BJ (cell line): ENCODE data around the gene UGT2B15. TPM values are rescaled to one million over a fixed set of nuclear protein-coding genes. Genes with fewer than 3 reads are reported as not detected.
"Not testable (repeated sequence)": the region's sequence is repeated elsewhere in the genome, so short reads cannot be mapped to it uniquely, and the experiment has no call there.

Experiments
- CTCF ChIA-PET: fragments of 350-600 bp; formaldehyde crosslinking; extraction: SDS; loops from one replicate; lab custom pipeline; 2021; ENCODE audit warnings: antibody characterized with exemption, inconsistent platforms; lab: Yijun Ruan, JAX
- POLR2A ChIA-PET: fragments of 300-600 bp; sonication (Branson Sonifier 250); formaldehyde crosslinking; extraction: SDS; loops from one replicate; lab custom pipeline; 2021; ENCODE audit warnings: antibody characterized with exemption; lab: Charles Lee
- DNase-seq: peaks from one replicate; pipeline ENCODE4 v3.0.0-alpha.2; 2011; ENCODE audit warnings: low read depth
- H3K27me3 ChIP-seq: 2 replicates; pipeline ENCODE4 v1.6.0; 2011; ENCODE audit warnings: low read length; ENCODE audit not compliant: control insufficient read depth, insufficient read depth
- H3K36me3 ChIP-seq: 2 replicates; pipeline ENCODE4 v1.5.1; 2011; ENCODE audit warnings: low read length; ENCODE audit not compliant: control insufficient read depth, insufficient read depth
- H3K4me3 ChIP-seq: 2 replicates; pipeline ENCODE4 v1.5.1; 2011; ENCODE audit warnings: low read depth, mild to moderate bottlenecking, control low read depth, low read length
- polyA plus RNA-seq: library from polyadenylated mRNA; depleted of rRNA; stranded (reverse); fragments of >200 nt; gene quantifications from 2 replicates; pipeline ENCODE4 v1.2.3, GENCODE V29; 2011
- TF ChIP-seq, protein P1 (sequence below): IDR thresholded peaks from 2 replicates; pipeline ENCODE4 v1.5.1; 2011; ENCODE audit warnings: low read depth, mild to moderate bottlenecking, control low read depth, inconsistent platforms, low read length, moderate library complexity; ENCODE audit not compliant: insufficient read depth

The UGT2B15 gene
- polyA plus RNA-seq, 1 experiment = not detected

DNA sequence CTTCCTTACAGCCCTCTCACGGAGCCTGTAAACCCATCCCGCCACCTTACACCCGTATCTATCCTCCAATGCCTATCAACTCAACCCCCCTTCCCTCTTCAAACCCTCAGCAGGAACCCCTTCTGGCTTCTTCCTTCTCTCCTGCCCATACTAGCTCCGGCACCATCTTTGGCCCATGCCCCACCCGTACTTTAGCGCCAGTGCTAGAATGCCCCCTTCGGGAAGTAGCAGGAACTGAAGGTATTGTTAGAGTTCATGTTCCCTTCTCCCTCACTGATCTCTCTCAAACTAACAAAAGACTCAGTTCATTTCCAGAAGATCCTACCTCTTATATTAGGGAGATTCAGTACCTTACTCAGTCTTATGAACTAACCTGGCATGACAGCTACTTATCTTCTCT lies 2.7 kb upstream of the UGT2B15 start:
- Histone ChIP-seq H3K4me3 (no peak overlapping the region), H3K27me3 (no peaks in the 10 kb centered on the region), H3K36me3 (no peaks in the 10 kb centered on the region)
- TF ChIP-seq, protein P1, sequence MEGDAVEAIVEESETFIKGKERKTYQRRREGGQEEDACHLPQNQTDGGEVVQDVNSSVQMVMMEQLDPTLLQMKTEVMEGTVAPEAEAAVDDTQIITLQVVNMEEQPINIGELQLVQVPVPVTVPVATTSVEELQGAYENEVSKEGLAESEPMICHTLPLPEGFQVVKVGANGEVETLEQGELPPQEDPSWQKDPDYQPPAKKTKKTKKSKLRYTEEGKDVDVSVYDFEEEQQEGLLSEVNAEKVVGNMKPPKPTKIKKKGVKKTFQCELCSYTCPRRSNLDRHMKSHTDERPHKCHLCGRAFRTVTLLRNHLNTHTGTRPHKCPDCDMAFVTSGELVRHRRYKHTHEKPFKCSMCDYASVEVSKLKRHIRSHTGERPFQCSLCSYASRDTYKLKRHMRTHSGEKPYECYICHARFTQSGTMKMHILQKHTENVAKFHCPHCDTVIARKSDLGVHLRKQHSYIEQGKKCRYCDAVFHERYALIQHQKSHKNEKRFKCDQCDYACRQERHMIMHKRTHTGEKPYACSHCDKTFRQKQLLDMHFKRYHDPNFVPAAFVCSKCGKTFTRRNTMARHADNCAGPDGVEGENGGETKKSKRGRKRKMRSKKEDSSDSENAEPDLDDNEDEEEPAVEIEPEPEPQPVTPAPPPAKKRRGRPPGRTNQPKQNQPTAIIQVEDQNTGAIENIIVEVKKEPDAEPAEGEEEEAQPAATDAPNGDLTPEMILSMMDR = no peak
- DNase-seq = no peak
- ChIA-PET POLR2A (no interaction called here), CTCF (no interaction called here)

DNA sequence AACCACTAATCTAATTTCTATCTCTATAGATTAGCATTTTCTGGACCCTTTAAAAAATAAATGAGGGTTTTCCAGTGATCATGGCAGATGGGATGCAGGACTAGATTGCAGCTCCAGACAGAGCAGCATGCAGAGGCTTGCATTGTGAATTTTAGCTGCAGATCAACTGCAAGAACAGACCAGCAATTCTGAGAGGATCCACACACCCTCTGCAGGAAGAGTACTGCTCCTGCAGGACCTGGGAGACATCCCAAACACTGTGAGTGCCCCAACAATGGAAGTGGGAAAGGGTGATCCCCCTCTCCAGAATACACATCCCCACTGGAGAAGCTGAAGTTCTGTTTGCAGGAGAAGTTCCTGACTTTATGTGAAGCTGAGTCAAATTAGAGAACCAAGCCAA lies 765 bp upstream of the UGT2B15 start:
- H3K27me3 ChIP-seq, H3K36me3 ChIP-seq, CTCF ChIA-PET, H3K4me3 ChIP-seq, DNase-seq, POLR2A ChIA-PET: not testable (repeated sequence)

DNA sequence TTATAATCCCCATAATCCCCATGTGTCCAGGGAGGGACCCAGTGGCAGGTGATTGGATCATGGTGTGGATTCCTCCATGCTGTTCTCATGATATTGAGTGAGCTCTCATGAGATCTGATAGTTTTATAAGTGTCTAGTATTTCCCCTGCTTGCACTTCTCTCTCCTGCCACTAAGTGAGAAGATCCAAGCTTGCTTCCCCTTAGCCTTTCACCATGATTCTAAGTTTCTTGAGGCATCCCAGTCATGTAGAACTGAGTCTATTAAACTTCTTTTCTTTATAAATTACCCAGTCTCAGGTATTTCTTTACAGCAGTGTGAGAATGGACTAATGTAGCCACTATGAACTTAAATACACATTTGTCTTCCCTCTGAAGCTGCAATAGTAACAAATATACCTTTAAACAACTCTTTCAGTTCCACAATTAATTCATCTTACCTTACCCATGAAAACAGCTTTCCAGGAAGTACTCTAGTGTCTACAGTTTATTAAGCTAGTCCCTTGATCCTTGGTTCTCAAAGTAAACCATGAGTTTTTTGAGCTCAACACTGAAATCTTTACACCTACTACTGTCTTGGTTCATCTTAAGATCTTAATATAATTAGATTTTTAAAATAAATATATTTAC lies 1.8 kb downstream of the UGT2B15 start:
- CTCF ChIA-PET, POLR2A ChIA-PET, H3K27me3 ChIP-seq, H3K36me3 ChIP-seq, DNase-seq, H3K4me3 ChIP-seq: not testable (repeated sequence)

DNA sequence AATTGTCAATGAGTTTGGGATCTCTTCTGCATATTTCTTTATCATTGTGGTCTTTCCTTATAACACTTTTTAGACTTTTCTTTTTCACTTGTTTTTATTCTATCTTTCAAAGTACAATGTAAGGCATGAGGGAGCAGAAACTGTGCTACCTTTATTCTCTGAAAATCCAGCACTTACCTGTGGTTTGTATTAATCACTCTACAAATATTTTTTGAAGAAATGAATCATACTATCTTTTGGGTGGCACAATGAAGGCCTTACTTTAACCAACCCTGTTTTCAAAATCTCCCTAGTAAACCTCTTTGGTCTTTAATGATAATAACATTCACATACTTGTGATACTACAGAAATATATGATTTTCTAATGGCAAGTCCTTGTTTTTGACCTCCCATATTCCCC lies 2.9 kb downstream of the UGT2B15 start:
- H3K4me3 ChIP-seq, H3K27me3 ChIP-seq, DNase-seq, CTCF ChIA-PET, POLR2A ChIA-PET, H3K36me3 ChIP-seq: not testable (repeated sequence)

GRCh38 chr4:68664721-68665120 lies 5.7 kb downstream of the UGT2B15 start:
- DNase-seq, CTCF ChIA-PET, H3K4me3 ChIP-seq, H3K27me3 ChIP-seq, H3K36me3 ChIP-seq, POLR2A ChIA-PET: not testable (repeated sequence)

GRCh38 chr4:68662836-68663574 lies 7.4 kb downstream of the UGT2B15 start:
- POLR2A ChIA-PET, H3K36me3 ChIP-seq, CTCF ChIA-PET, DNase-seq, H3K4me3 ChIP-seq, H3K27me3 ChIP-seq: not testable (repeated sequence)

- TF ChIP-seq, protein P1 = no peak
- H3K27me3 ChIP-seq = no peaks in the 10 kb centered on the region
- CTCF ChIA-PET = no interaction called here
- POLR2A ChIA-PET = no interaction called here
- H3K4me3 ChIP-seq = no peak overlapping the region
- H3K36me3 ChIP-seq = no peaks in the 10 kb centered on the region
- DNase-seq = no peak
These were observed 11.8 kb downstream of the UGT2B15 start for GRCh38 chr4:68658672-68659071.

GRCh38 chr4:68657022-68657594 lies 13.3 kb downstream of the UGT2B15 start:
- CTCF ChIA-PET, H3K27me3 ChIP-seq, H3K36me3 ChIP-seq, H3K4me3 ChIP-seq, DNase-seq, POLR2A ChIA-PET: not testable (repeated sequence)

GRCh38 chr4:68656445-68656973 lies 13.9 kb downstream of the UGT2B15 start:
- DNase-seq, H3K4me3 ChIP-seq, H3K27me3 ChIP-seq, H3K36me3 ChIP-seq, CTCF ChIA-PET, POLR2A ChIA-PET: not testable (repeated sequence)
